ENCODE results near the gene CFAP97D2.
"Not testable (repeated sequence)": the region's sequence is repeated elsewhere in the genome, so short reads cannot be mapped to it uniquely, and the experiment has no call there.

CFAP97D2 gene

GRCh38 chr13:114185182-114185971 lies 6.3 kb downstream of the CFAP97D2 start:
- FAIRE-seq: no peak

GRCh38 chr13:114194853-114195252 lies 15.8 kb downstream of the CFAP97D2 start:
- DNase-seq (ENCODE audit: extremely low spot score, insufficient read length, low read depth): no peak
- FAIRE-seq: no peak

More at GRCh38 chr13:114185182-114185971, 6.3 kb downstream of the CFAP97D2 start:
- no peak for DNase-seq (ENCODE audit: extremely low spot score, insufficient read length, low read depth)

- DNase-seq (ENCODE audit: extremely low spot score, insufficient read length, low read depth) (no peak), FAIRE-seq (no peak)
Observed at GRCh38 chr13:114196629-114197028, 17.6 kb downstream of the CFAP97D2 start.

GRCh38 chr13:114198556-114198955 lies 19.5 kb downstream of the CFAP97D2 start:
- DNase-seq (ENCODE audit: extremely low spot score, insufficient read length, low read depth) (no peak), FAIRE-seq (no peak)

- FAIRE-seq; DNase-seq (ENCODE audit: extremely low spot score, insufficient read length, low read depth): not testable (repeated sequence)
Observed at GRCh38 chr13:114199526-114199925, 20.5 kb downstream of the CFAP97D2 start.

- FAIRE-seq (no peak), DNase-seq (ENCODE audit: extremely low spot score, insufficient read length, low read depth) (no peak)
Observed at GRCh38 chr13:114199954-114200353, 20.9 kb downstream of the CFAP97D2 start.

GRCh38 chr13:114200399-114200911 lies 21.4 kb downstream of the CFAP97D2 start:
- no peak for DNase-seq (ENCODE audit: extremely low spot score, insufficient read length, low read depth)
- FAIRE-seq: no peak

- FAIRE-seq (no peak), DNase-seq (ENCODE audit: extremely low spot score, insufficient read length, low read depth) (no peak)
Observed at GRCh38 chr13:114202581-114202980, 23.5 kb downstream of the CFAP97D2 start.

- FAIRE-seq (no peak), DNase-seq (ENCODE audit: extremely low spot score, insufficient read length, low read depth) (no peak)
Observed at GRCh38 chr13:114203536-114203935, 24.5 kb downstream of the CFAP97D2 start.

GRCh38 chr13:114204894-114205293 lies 25.8 kb downstream of the CFAP97D2 start:
- DNase-seq (ENCODE audit: extremely low spot score, insufficient read length, low read depth): no peak
- no peak for FAIRE-seq

- FAIRE-seq (no peak), DNase-seq (ENCODE audit: extremely low spot score, insufficient read length, low read depth) (no peak)
Observed at GRCh38 chr13:114208134-114208533, 29.1 kb downstream of the CFAP97D2 start.

GRCh38 chr13:114211446-114212157 lies 32.5 kb downstream of the CFAP97D2 start:
- DNase-seq (ENCODE audit: extremely low spot score, insufficient read length, low read depth): no peak
- no peak for FAIRE-seq

- DNase-seq (ENCODE audit: extremely low spot score, insufficient read length, low read depth) (no peak), FAIRE-seq (no peak)
Observed at GRCh38 chr13:114212158-114212495, 33.1 kb downstream of the CFAP97D2 start.

GRCh38 chr13:114213980-114214379 lies 34.9 kb downstream of the CFAP97D2 start:
- DNase-seq (ENCODE audit: extremely low spot score, insufficient read length, low read depth): no peak
- no peak for FAIRE-seq

- no peak for FAIRE-seq
- no peak for DNase-seq (ENCODE audit: extremely low spot score, insufficient read length, low read depth)
Observed at GRCh38 chr13:114219392-114219791, 40.3 kb downstream of the CFAP97D2 start.

GRCh38 chr13:114222461-114222968 lies 43.5 kb downstream of the CFAP97D2 start:
- FAIRE-seq (no peak), DNase-seq (ENCODE audit: extremely low spot score, insufficient read length, low read depth) (no peak)

- DNase-seq (ENCODE audit: extremely low spot score, insufficient read length, low read depth) (no peak), FAIRE-seq (no peak)
Observed at GRCh38 chr13:114224201-114224600, 45.1 kb downstream of the CFAP97D2 start.

- FAIRE-seq: no peak
- no peak for DNase-seq (ENCODE audit: extremely low spot score, insufficient read length, low read depth)
Observed at GRCh38 chr13:114225610-114226009, 46.6 kb downstream of the CFAP97D2 start.

- no peak for FAIRE-seq
Observed at GRCh38 chr13:114226088-114226487, 47.0 kb downstream of the CFAP97D2 start.

GRCh38 chr13:114226699-114227323 lies 47.8 kb downstream of the CFAP97D2 start:
- DNase-seq (ENCODE audit: extremely low spot score, insufficient read length, low read depth) (peak; percentile 63), FAIRE-seq (peak; percentile 95)

More at GRCh38 chr13:114226088-114226487, 47.0 kb downstream of the CFAP97D2 start:
- DNase-seq (ENCODE audit: extremely low spot score, insufficient read length, low read depth): no peak

All from GM18507 (cell line).